Ovary (tissue), 3 donors: ENCODE measurements around the gene PRPS1.

Experiments used
- CTCF ChIP-seq, 3 donors: fragments of 450-650 bp in 2 of 3; fragments of 200-600 bp in 1 of 3; IDR thresholded peaks; one replicate each; pipeline versions ENCODE4 v1.5.1 to v1.8.0; 2016 to 2022; ENCODE audit warnings: antibody characterized with exemption in 3 of 3, mild to moderate bottlenecking in 1 of 3
- EP300 ChIP-seq: sonication (generic); formaldehyde crosslinking; IDR thresholded peaks from one replicate; pipeline ENCODE4 v1.6.1; 2017; ENCODE audit warnings: antibody characterized with exemption
- POLR2A ChIP-seq: fragments of 450-650 bp; IDR thresholded peaks from one replicate; pipeline ENCODE4 v1.6.1; 2017; ENCODE audit warnings: antibody characterized with exemption, mild to moderate bottlenecking, moderate library complexity
- donor health status: DM: no; HTN: no; CAD: no.

GRCh38 chrX:107676559-107677378, 48.5 kb downstream of the PRPS1 start:
- peak; percentile 67 for TF ChIP-seq POLR2A
- TF ChIP-seq CTCF (IDR thresholded peaks at IDR 0.05) = no peak
- peak; percentile 97 for TF ChIP-seq EP300
